ENCODE results near the gene PYCR2.
A peak's percentile ranks its signal among the peaks of the same experiment; 100 is the strongest.

GRCh38 chr1:225962440-225962975 is 38.5 kb upstream of the PYCR2 start:
- peak; percentile 43 to 70 (median 53) for TF ChIP-seq CTCF (IDR thresholded peaks at IDR 0.05)
- no peak for TF ChIP-seq POLR2A (IDR thresholded peaks at IDR 0.05)

Data from heart left ventricle (tissue), 13 donors.